ENCODE results near the gene ACOT11.
"Not testable (repeated sequence)": the region's sequence is repeated elsewhere in the genome, so short reads cannot be mapped to it uniquely, and the experiment has no call there.

Gene ACOT11

DNA sequence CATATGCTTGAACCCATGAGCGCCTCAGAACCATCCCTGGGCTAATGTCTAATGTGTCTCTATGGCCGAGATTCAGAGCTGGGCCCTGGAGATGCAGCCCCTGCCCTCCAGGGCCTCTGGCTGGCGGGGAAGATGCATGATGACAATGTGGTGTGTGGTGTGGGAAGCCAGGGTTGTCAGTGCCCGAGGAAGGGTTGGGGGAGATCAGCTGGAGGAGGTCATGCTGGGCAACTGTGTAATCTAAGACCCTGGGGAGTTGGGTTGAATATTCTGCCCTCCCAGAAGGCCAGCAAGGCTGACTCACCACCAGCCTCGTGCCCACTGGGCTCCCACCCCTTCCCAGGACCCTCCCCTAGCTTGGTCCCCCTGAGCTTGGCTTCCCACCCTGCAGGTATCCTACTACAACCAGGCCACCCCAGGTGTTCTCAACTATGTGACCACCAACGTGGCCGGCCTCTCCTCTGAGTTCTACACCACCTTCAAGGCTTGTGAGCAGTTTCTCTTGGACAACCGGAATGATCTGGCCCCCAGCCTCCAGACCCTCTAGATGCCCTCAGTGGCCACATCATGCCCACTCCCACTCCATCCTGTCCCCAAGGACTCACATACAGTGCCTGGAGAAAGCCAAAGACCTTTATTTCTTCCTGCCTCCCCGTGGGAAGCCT lies 60.7 kb downstream of the ACOT11 start:
- no peak for DNase-seq (ENCODE audit: low spot score)

DNA sequence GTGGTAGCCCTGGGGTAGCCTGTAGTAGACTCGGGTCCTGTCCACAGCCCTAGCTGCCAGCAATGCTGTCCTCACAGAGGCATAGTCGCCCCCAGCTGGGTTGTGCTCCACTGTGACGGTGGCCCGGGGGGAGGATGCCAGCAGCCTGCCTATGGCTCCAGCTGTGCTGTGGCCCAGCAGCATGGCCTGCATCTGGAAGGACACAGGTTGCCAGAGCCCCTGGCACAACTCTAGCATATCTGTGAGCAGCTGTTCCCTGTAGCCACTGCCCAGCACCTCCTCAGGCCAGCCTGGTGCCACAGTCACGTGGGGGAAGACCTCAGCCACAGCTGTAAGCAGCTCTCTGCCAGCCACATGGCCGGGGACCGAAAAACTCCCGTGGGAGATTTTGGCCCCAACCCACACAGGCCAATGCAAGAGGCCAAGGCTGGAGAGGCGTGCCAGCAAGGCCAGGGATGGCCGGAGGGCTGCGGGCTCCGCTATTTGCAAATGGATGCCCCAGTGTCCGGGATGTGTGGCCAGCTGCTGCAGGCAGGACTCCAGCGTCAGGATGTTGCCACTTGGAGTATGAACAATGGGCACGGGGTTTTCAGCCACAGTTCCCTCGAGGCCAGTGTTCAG lies 61.4 kb downstream of the ACOT11 start:
- DNase-seq (ENCODE audit: low spot score) = peak; percentile 37

DNA sequence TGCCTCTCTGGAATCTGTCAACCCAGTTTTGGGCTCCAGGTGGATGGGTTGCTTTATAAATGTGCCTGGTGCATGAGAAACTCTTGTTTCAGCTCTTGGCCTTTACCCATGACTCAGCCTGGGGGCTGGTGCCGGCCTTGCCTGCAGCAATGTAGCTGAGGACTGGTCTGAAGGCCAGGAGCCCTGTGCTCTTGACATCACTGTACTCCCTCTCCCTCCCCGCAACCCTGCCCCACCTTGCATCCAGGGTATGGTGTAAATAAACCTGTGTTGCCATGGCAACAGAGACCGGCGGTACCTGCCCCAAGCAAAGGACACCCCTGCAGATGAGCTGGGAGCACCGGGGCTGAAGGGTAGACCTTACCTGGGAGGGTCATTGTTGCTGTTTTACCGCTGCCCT lies 62.0 kb downstream of the ACOT11 start:
- DNase-seq (ENCODE audit: low spot score) = no peak

DNA sequence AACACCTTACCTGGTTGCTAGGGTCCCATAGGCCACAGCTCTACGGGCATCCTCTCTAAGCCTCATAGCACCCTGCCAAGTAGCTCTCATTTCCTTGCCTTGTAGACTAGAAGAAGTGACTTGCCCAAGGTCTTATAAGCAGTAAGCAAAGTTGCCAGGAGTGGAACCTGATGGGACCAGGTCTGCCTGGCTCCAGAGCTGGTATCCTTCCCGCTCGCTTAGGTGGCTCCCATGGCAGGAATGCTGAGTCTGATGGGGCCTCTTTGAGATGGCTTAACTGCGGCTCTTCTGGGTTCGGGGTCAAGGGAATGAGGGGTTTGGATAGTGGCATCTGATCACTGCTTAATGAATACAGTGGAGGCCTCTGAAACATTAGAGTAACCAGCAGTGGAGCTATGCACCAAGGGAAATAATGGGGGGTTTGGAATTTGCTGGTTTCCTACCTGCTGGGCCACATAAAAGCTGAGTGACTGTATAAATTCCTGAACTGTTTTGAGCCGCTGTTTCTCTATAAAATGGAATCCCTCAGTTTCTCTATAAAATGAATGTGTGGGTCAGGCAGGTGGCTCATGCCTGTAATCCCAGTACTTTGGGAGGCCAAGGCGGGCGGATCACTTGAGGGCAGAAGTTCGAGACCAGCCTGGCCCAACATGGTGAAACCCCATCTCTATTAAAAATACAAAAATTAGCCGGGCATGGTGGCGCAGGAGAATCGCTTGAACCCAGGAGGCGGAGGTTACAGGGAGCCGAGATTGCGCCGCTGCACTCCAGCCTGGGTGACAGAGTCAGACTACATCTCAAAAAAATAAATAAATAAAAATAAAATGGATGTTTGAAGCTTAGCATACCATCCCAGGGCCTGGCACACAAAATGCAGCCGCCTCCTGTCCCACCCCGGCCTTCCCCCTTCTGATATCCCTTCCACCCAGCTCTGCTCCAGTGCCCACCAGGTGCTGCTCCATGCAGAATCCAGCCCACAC lies 62.9 kb downstream of the ACOT11 start:
- no peak for DNase-seq (ENCODE audit: low spot score)

DNA sequence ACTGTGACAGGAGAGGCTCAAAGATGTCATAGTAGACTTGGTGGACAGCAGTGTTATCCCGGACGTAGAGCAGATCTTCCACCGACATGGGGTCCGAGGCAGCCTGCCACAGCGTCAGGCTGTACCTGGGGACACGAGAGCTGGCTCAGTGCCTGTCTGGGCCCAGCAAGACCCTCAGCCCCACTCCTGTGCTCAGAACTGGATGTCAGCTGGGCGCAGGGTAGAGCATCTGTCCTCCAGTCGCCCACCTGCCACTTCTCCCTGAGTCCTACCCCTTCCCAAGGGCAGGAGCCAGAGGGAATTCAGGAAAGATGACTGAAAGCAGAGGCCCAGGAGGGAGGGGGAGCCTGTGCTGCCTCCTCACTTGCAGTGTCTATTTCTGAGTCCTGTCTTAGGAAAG lies 63.6 kb downstream of the ACOT11 start:
- DNase-seq (ENCODE audit: low spot score) = no peak

GRCh38 chr1:54614024-54614423 lies 66.0 kb downstream of the ACOT11 start:
- DNase-seq (ENCODE audit: low spot score) = no peak

- no peak for DNase-seq (ENCODE audit: low spot score)
Observed at GRCh38 chr1:54614563-54614962, 66.5 kb downstream of the ACOT11 start.

DNA sequence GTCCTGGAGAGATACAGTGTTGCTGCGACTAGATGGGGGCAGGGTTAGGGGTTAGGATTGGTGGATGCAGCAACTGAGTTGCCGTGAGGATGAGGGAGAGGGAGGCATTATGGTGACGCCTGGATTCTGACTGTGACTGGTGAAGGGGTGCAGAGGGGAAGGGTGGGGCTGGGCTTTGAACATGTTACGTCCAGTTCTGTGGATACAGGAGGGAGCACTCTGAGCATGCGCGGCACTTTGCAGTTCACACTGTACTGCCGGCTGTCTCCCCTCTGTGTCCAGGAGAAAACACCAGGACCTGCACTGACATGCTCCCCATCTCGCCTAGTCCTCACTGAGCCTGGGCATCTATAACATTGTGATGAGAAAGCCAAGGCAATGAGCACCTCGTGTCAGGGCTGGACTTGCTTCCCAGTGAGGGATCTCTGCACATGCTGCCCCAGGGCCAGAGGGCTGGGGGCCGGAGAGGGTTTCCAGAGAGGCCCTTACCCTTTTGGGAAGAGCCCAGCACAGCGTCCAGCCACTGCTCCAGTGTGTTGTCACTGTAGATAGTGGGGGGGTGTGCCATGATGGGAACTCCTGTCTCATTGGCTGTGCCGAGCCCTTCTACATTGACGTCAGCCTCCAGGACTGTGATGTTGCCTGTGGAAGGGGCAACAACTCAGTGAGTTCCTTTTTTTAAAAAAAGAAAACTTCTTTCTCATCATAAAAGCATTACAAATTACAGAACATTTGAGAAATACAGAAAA lies 67.7 kb downstream of the ACOT11 start:
- no peak for DNase-seq (ENCODE audit: low spot score)

- DNase-seq (ENCODE audit: low spot score) = no peak
Observed at GRCh38 chr1:54619749-54620148, 71.7 kb downstream of the ACOT11 start.

GRCh38 chr1:54623216-54624007 lies 75.4 kb downstream of the ACOT11 start, which contains the start of gene FAM151A:
FAM151A (minus strand) TSS chr1:54623525; CDS start chr1:54623395, 130 bp downstream.
- DNase-seq (ENCODE audit: low spot score) = no peak

DNA sequence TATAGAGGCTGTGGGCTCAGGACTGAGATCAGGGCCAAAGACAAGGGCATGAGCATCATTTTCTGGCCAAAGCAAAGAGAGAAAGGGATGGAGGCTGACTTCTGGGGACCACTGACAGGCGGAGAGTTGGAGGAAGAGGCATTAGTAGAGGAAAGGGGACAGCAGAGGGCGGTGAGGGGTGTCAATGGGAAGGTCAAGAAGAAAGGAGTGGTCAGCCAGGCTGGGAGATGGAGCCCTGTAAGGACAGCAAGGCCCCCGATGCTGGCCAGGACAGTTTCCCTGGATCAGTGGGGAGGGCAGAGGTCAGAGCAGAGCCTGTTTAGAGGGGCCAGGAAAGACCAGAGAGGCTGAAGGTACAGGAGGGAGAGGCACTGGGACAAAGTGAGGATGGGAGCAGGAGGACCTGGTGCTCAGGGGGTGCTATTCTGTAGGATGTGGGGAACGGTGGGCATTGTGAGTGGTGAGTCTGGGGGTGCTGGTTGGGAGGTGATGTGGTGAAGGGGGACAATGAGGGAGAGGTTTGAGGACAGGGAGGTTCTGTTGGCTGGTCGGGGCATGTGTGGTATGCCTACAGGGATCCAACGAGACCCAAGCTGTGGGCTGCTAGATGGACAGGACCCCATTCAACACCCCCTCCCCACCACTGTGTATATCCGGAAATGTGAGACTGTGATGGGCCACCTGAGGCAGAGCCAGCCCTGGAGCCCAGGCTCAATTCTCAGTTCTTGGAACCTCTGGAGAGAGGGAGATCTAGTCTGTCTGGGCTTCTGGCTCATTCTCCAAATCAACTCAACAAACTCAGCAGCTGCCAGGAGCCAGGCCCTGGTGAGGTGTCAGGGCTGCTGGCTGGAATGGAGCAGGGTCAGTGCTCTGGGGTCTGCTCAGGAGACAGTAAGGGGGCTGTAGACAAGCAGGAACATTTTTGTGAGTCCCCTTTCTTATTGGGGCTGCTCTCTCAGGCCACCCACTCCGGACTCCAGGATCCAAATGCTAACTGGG lies 76.7 kb downstream of the ACOT11 start:
- no peak for DNase-seq (ENCODE audit: low spot score)

- no peak for DNase-seq (ENCODE audit: low spot score)
Observed at GRCh38 chr1:54627196-54627595, 79.2 kb downstream of the ACOT11 start.

GRCh38 chr1:54635804-54636203 lies 87.8 kb downstream of the ACOT11 start:
- not testable (repeated sequence) for DNase-seq (ENCODE audit: low spot score)

DNA sequence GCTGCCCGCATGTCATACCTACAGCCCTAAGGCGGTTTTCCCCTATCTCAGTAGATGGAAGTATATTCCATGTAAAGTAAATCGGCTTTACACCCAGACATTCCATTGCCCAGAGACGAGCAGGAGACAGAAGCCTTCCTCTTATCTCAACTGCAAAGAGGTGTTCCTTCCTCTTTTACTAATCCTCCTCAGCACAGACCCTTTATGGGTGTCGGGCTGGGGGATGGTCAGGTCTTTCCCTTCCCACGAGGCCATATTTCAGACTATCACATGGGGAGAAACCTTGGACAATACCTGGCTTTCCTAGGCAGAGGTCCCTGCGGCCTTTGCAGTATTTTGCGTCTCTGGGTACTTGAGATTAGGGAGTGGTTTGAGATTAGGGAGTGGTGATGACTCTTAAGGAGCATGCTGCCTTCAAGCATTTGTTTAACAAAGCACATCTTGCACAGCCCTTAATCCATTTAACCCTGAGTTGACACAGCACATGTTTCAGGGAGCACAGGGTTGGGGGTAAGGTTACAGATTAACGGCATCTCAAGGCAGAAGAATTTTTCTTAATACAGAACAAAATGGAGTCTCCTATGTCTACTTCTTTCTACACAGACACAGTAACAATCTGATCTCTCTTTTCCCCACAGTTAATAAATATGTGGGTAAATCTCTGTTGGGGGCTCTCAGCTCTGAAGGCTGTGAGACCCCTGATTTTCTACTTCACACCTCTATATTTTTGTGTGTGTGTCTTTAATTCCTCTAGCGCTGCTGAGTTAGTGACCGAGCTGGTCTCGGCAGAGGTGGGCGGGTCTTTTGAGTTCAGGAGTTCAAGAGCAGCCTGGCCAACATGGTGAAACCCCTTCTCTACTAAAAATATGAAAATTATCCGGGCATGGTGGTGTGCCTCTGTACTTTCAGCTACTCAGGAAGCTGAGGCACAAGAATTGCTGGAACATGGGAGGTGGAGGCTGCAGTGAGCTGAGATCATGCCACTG lies 88.7 kb downstream of the ACOT11 start:
- DNase-seq (ENCODE audit: low spot score) = not testable (repeated sequence)

- no peak for DNase-seq (ENCODE audit: low spot score)
Observed at GRCh38 chr1:54640361-54640760, 92.3 kb downstream of the ACOT11 start.

- no peak for DNase-seq (ENCODE audit: low spot score)
Observed at GRCh38 chr1:54640863-54641836, 93.1 kb downstream of the ACOT11 start, which contains the start of gene MROH7. MROH7 (plus strand) TSS chr1:54641786; CDS start chr1:54652927, 11,141 bp downstream.

DNA sequence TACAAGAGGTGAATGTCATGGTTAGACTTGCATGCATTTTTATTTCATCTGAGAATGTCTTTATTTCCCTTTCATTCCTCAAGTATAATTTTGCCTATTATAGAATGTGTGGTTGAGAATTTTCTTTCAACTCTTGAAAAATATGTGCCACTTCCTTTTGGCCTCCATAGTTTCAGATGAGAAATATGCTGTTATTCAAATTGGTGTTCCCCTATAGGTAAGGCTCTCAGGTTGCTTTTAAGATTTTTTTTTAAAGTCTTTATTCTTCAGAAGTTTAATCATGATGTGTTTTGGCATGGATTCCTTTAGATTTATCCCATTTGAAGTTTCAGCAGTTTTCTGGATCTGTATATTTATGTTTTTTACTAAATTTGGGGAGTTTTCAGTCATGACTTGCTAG lies 95.7 kb downstream of the ACOT11 start:
- no peak for DNase-seq (ENCODE audit: low spot score)

All from putamen (tissue), 1 donor.